GM04503 (cell line): ENCODE results near the gene SDHAF1.

Source experiments
- DNase-seq: peaks from one replicate; pipeline ENCODE4 v3.0.0-alpha.2; 2012; ENCODE audit warnings: low read depth

Gene SDHAF1

GRCh38 chr19:35986664-35987570 is 8.1 kb upstream of the SDHAF1 start:
- no peak for DNase-seq

GRCh38 chr19:35987571-35987896 is 7.5 kb upstream of the SDHAF1 start:
- DNase-seq: no peak

- DNase-seq: no peak
These were observed 6.2 kb upstream of the SDHAF1 start for GRCh38 chr19:35988824-35989223.

GRCh38 chr19:35990156-35990555 is 4.8 kb upstream of the SDHAF1 start:
- DNase-seq: no peak

- DNase-seq: no peak
These were observed 3.9 kb upstream of the SDHAF1 start for GRCh38 chr19:35990771-35991730.

- DNase-seq: no peak
These were observed 3.1 kb upstream of the SDHAF1 start for GRCh38 chr19:35991731-35992450.

- no peak for DNase-seq
These were observed 1.9 kb upstream of the SDHAF1 start for GRCh38 chr19:35992907-35993765.

- DNase-seq: no peak
These were observed 927 bp upstream of the SDHAF1 start for GRCh38 chr19:35993923-35994598.

- no peak for DNase-seq
These were observed 1.8 kb downstream of the SDHAF1 start for GRCh38 chr19:35996777-35997176.

- DNase-seq: no peak
These were observed 6.6 kb downstream of the SDHAF1 start for GRCh38 chr19:36001605-36002004.

GRCh38 chr19:36003284-36003683 is 8.3 kb downstream of the SDHAF1 start:
- no peak for DNase-seq

- DNase-seq: no peak
These were observed 12.0 kb downstream of the SDHAF1 start for GRCh38 chr19:36006955-36007354.

GRCh38 chr19:36008336-36008978 is 13.5 kb downstream of the SDHAF1 start, which contains the start of gene SYNE4:
Gene SYNE4, minus strand, starts transcription at chr19:36008813. Its CDS starts 132 bp downstream, at chr19:36008681.
- DNase-seq: no peak

GRCh38 chr19:36009220-36009619 is 14.2 kb downstream of the SDHAF1 start:
- DNase-seq: no peak

- DNase-seq: no peak
These were observed 14.8 kb downstream of the SDHAF1 start for GRCh38 chr19:36009633-36010379.

GRCh38 chr19:36010402-36010801 is 15.4 kb downstream of the SDHAF1 start:
- no peak for DNase-seq

- no peak for DNase-seq
These were observed 18.5 kb downstream of the SDHAF1 start for GRCh38 chr19:36013280-36014011.
